Liver (tissue), 9 donors: ENCODE results near the gene STK11. TPM values are rescaled to one million over a fixed set of nuclear protein-coding genes. Genes with fewer than 3 reads are reported as not detected.
A peak's percentile ranks its signal among the peaks of the same experiment; 100 is the strongest.

ENCODE experiments used
- DNase-seq: peaks from one replicate; pipeline ENCODE4 v3.0.0-alpha.2; 2017; ENCODE audit warnings: low spot score
- H3K27ac ChIP-seq, 2 donors: one replicate each; pipeline ENCODE4 v1.7.0; 2013; ENCODE audit warnings: inconsistent platforms in 2 of 2, low read length in 2 of 2, control low read depth in 1 of 2, low read depth in 1 of 2, mild to moderate bottlenecking in 1 of 2
- H3K27me3 ChIP-seq, 4 donors: one replicate each; pipeline versions ENCODE4 v1.6.1 to v1.7.0; 2013; ENCODE audit warnings: low read length in 3 of 4, inconsistent platforms in 1 of 4, mild to moderate bottlenecking in 1 of 4, moderate library complexity in 1 of 4; ENCODE audit not compliant: control insufficient read depth in 4 of 4, insufficient read depth in 4 of 4
- H3K36me3 ChIP-seq, 4 donors: one replicate each; pipeline versions ENCODE4 v1.6.1 to v1.7.0; 2013; ENCODE audit warnings: low read length in 3 of 4, mild to moderate bottlenecking in 3 of 4, low read depth in 1 of 4, moderate library complexity in 1 of 4; ENCODE audit not compliant: control insufficient read depth in 4 of 4, insufficient read depth in 3 of 4
- H3K4me1 ChIP-seq, 4 donors: one replicate each; pipeline versions ENCODE4 v1.6.1 to v1.7.0; 2013; ENCODE audit warnings: low read length in 3 of 4, mild to moderate bottlenecking in 3 of 4, moderate library complexity in 1 of 4; ENCODE audit not compliant: control insufficient read depth in 4 of 4, insufficient read depth in 4 of 4
- H3K4me3 ChIP-seq, 3 donors: one replicate each; pipeline versions ENCODE4 v1.6.1 to v1.7.0; 2013; ENCODE audit warnings: low read length in 3 of 3, control low read depth in 1 of 3, low read depth in 1 of 3, mild to moderate bottlenecking in 1 of 3
- H3K9ac ChIP-seq, 2 donors: one replicate each; pipeline ENCODE4 v1.7.0; 2013; ENCODE audit warnings: low read length in 2 of 2, mild to moderate bottlenecking in 2 of 2, moderate library complexity in 2 of 2, control low read depth in 1 of 2, low read depth in 1 of 2
- H3K9me3 ChIP-seq, 4 donors: one replicate each; pipeline versions ENCODE4 v1.6.1 to v1.7.0; 2013; ENCODE audit warnings: low read length in 3 of 4; ENCODE audit not compliant: control insufficient read depth in 4 of 4
- EGR1 ChIP-seq, 2 donors: IDR thresholded peaks; 2 replicates each; pipeline ENCODE4 v1.6.1; 2016 to 2018; ENCODE audit warnings: antibody characterized with exemption in 2 of 2, low read depth in 2 of 2
- FOXA1 ChIP-seq: IDR thresholded peaks from 2 replicates; pipeline ENCODE4 v1.6.1; 2016; ENCODE audit warnings: antibody characterized with exemption
- FOXA2 ChIP-seq: IDR thresholded peaks from 2 replicates; pipeline ENCODE4 v1.6.1; 2016; ENCODE audit warnings: antibody characterized with exemption
- GABPA ChIP-seq, 2 donors: IDR thresholded peaks in 1 of 2; conservative IDR thresholded peaks in 1 of 2; 2 replicates each; pipeline ENCODE4 v1.6.1; 2016; ENCODE audit warnings: antibody characterized with exemption in 2 of 2, mild to moderate bottlenecking in 1 of 2, moderate library complexity in 1 of 2
- HNF4A ChIP-seq, 2 donors: conservative IDR thresholded peaks; 2 replicates each; pipeline ENCODE4 v1.6.1; 2016; ENCODE audit warnings: antibody characterized with exemption in 2 of 2, mild to moderate bottlenecking in 2 of 2
- HNF4G ChIP-seq: IDR thresholded peaks from 2 replicates; pipeline ENCODE4 v1.6.1; 2016; ENCODE audit warnings: antibody characterized with exemption
- JUND ChIP-seq, 2 donors: IDR thresholded peaks; 2 replicates each; pipeline ENCODE4 v1.6.1; 2016; ENCODE audit warnings: antibody characterized with exemption in 2 of 2
- MAX ChIP-seq: IDR thresholded peaks from 2 replicates; pipeline ENCODE4 v1.6.1; 2016; ENCODE audit warnings: antibody characterized with exemption
- NR2F2 ChIP-seq: IDR thresholded peaks from 2 replicates; pipeline ENCODE4 v1.6.1; 2016; ENCODE audit warnings: antibody characterized with exemption
- RAD21 ChIP-seq, 2 donors: IDR thresholded peaks; 2 replicates each; pipeline ENCODE4 v1.6.1; 2016; ENCODE audit warnings: antibody characterized with exemption in 2 of 2, mild to moderate bottlenecking in 2 of 2
- RXRA ChIP-seq, 2 donors: IDR thresholded peaks; 2 replicates each; pipeline ENCODE4 v1.6.1; 2017 to 2018; ENCODE audit warnings: antibody characterized with exemption in 2 of 2, mild to moderate bottlenecking in 1 of 2
- SP1 ChIP-seq: IDR thresholded peaks from 2 replicates; pipeline ENCODE4 v1.6.1; 2018; ENCODE audit warnings: antibody characterized with exemption, mild to moderate bottlenecking
- TAF1 ChIP-seq: conservative IDR thresholded peaks from 2 replicates; pipeline ENCODE4 v1.6.1; 2016; ENCODE audit warnings: antibody characterized with exemption, mild to moderate bottlenecking
- YY1 ChIP-seq: IDR thresholded peaks from 2 replicates; pipeline ENCODE4 v1.6.1; 2016; ENCODE audit warnings: antibody characterized with exemption, mild to moderate bottlenecking
- ZBTB33 ChIP-seq: IDR thresholded peaks from 2 replicates; pipeline ENCODE4 v1.6.1; 2016; ENCODE audit warnings: antibody characterized with exemption
- WGBS: extraction: QIAGEN DNeasy Blood & Tissue Kit; methylation state at CpG from one replicate; pipeline ENCODE4 v1.1.7; 2013; 5-methylcytosine and 5-hydroxymethylcytosine counted together
- polyA plus RNA-seq, 2 donors: library from polyadenylated mRNA; stranded (reverse) in 1 of 2; unstranded in 1 of 2; fragments of 200-250 nt in 1 of 2; fragments of >200 nt in 1 of 2; fragmentation: Nextera tagmentation in 1 of 2; extraction: Ambion mirVana in 1 of 2; gene quantifications; one replicate each; pipeline versions ENCODE4 v1.2.1 to v1.2.3, GENCODE V29; 2013 to 2015
- total RNA-seq, 2 donors: library from RNA; depleted of rRNA; stranded (reverse); fragments of >200 nt; gene quantifications; one replicate each; pipeline ENCODE4 v1.2.3, GENCODE V29; 2014
- TF ChIP-seq, protein P1 (sequence below): fragments of 150-350 bp; IDR thresholded peaks from 2 replicates; pipeline ENCODE4 v1.5.1; 2017; ENCODE audit warnings: improper control_type of control experiment, low read depth, low read length; ENCODE audit not compliant: missing input control
- TF ChIP-seq, protein P2 (sequence below): IDR thresholded peaks from 2 replicates; pipeline ENCODE4 v1.6.1; 2016; ENCODE audit warnings: antibody characterized with exemption, mild to moderate bottlenecking
- TF ChIP-seq, protein P3 (sequence below): IDR thresholded peaks from 2 replicates; pipeline ENCODE4 v1.6.1; 2016; ENCODE audit warnings: antibody characterized with exemption
- donor health status: healthy.
- donor health status: healthy.
- donor health status: healthy.
- donor health status: healthy.
- donor health status: healthy.

The STK11 gene
- total and polyA plus RNA-seq, 4 donors = 3.0 to 126 (median 35.5) TPM

GRCh38 chr19:1254081-1254527, 48.5 kb downstream of the STK11 start:
- peak overlapping the region in 1 of 3 donors; percentile 75 for H3K4me3 ChIP-seq
- H3K27me3 ChIP-seq = no peaks in the 10 kb centered on the region
- no peak overlapping the region for H3K9ac ChIP-seq
- 57% methylated on average over 37 of the region's 37 CpGs for WGBS
- peak overlapping the region; percentile 90 to 97 for H3K27ac ChIP-seq
- peaks cover 20 to 30% (median 23%) of the 10 kb centered on the region in 4 donors for H3K36me3 ChIP-seq
- H3K4me1 ChIP-seq = peaks cover 15 to 70% (median 42%) of the 10 kb centered on the region in 4 donors
- DNase-seq = no peak
- H3K9me3 ChIP-seq = no peaks in the 10 kb centered on the region
- TF ChIP-seq RAD21 (IDR thresholded peaks at IDR 0.05) (no peak), HNF4G (no peak), YY1 (no peak), SP1 (no peak), HNF4A (conservative IDR thresholded peaks at IDR 0.05) (no peak), FOXA1 (no peak)
- TF ChIP-seq, protein P1, sequence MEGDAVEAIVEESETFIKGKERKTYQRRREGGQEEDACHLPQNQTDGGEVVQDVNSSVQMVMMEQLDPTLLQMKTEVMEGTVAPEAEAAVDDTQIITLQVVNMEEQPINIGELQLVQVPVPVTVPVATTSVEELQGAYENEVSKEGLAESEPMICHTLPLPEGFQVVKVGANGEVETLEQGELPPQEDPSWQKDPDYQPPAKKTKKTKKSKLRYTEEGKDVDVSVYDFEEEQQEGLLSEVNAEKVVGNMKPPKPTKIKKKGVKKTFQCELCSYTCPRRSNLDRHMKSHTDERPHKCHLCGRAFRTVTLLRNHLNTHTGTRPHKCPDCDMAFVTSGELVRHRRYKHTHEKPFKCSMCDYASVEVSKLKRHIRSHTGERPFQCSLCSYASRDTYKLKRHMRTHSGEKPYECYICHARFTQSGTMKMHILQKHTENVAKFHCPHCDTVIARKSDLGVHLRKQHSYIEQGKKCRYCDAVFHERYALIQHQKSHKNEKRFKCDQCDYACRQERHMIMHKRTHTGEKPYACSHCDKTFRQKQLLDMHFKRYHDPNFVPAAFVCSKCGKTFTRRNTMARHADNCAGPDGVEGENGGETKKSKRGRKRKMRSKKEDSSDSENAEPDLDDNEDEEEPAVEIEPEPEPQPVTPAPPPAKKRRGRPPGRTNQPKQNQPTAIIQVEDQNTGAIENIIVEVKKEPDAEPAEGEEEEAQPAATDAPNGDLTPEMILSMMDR = no peak

- H3K4me1 ChIP-seq = peaks cover 18 to 75% (median 46%) of the 10 kb centered on the region in 4 donors
- H3K36me3 ChIP-seq = peaks cover 20 to 30% (median 23%) of the 10 kb centered on the region in 4 donors
- no peak overlapping the region for H3K9ac ChIP-seq
- H3K9me3 ChIP-seq = no peaks in the 10 kb centered on the region
- peak overlapping the region; percentile 90 to 97 for H3K27ac ChIP-seq
- WGBS = 66% methylated on average over 20 of the region's 20 CpGs
- H3K27me3 ChIP-seq = no peaks in the 10 kb centered on the region
- TF ChIP-seq SP1 = peak; percentile 65
- peak; percentile 67 for TF ChIP-seq FOXA2
- TF ChIP-seq TAF1 = no peak
- TF ChIP-seq NR2F2 = peak; percentile 100
- peak; percentile 98 to 99 for TF ChIP-seq RXRA (IDR thresholded peaks at IDR 0.05)
- TF ChIP-seq HNF4G = peak; percentile 84
- TF ChIP-seq, protein P2, sequence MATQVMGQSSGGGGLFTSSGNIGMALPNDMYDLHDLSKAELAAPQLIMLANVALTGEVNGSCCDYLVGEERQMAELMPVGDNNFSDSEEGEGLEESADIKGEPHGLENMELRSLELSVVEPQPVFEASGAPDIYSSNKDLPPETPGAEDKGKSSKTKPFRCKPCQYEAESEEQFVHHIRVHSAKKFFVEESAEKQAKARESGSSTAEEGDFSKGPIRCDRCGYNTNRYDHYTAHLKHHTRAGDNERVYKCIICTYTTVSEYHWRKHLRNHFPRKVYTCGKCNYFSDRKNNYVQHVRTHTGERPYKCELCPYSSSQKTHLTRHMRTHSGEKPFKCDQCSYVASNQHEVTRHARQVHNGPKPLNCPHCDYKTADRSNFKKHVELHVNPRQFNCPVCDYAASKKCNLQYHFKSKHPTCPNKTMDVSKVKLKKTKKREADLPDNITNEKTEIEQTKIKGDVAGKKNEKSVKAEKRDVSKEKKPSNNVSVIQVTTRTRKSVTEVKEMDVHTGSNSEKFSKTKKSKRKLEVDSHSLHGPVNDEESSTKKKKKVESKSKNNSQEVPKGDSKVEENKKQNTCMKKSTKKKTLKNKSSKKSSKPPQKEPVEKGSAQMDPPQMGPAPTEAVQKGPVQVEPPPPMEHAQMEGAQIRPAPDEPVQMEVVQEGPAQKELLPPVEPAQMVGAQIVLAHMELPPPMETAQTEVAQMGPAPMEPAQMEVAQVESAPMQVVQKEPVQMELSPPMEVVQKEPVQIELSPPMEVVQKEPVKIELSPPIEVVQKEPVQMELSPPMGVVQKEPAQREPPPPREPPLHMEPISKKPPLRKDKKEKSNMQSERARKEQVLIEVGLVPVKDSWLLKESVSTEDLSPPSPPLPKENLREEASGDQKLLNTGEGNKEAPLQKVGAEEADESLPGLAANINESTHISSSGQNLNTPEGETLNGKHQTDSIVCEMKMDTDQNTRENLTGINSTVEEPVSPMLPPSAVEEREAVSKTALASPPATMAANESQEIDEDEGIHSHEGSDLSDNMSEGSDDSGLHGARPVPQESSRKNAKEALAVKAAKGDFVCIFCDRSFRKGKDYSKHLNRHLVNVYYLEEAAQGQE = no peak
- no peak for TF ChIP-seq FOXA1
- TF ChIP-seq, protein P1 = no peak
- peak in 1 of 2 donors; percentile 10 for TF ChIP-seq RAD21 (IDR thresholded peaks at IDR 0.05)
- TF ChIP-seq GABPA (IDR thresholded peaks at IDR 0.05 in 1 of 2, conservative IDR thresholded peaks at IDR 0.05 in 1 of 2) = no peak
- TF ChIP-seq JUND (IDR thresholded peaks at IDR 0.05) = peak in 1 of 2 donors; percentile 52
- TF ChIP-seq, protein P3, sequence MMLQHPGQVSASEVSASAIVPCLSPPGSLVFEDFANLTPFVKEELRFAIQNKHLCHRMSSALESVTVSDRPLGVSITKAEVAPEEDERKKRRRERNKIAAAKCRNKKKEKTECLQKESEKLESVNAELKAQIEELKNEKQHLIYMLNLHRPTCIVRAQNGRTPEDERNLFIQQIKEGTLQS = no peak
- TF ChIP-seq YY1 = no peak
- TF ChIP-seq ZBTB33 = no peak
- peak; percentile 49 for TF ChIP-seq MAX
- TF ChIP-seq EGR1 (IDR thresholded peaks at IDR 0.05; ENCODE audit: low read depth in 2 of 2) = no peak
- peak; percentile 97 to 98 for TF ChIP-seq HNF4A (conservative IDR thresholded peaks at IDR 0.05)
- H3K4me3 ChIP-seq = no peak overlapping the region
- no peak for DNase-seq
Measured at GRCh38 chr19:1254530-1255185, 49.1 kb downstream of the STK11 start.
